Measurements from ENCODE around the gene PITPNM1.

Gene PITPNM1

GRCh38 chr11:67542169-67542568 lies 37.0 kb upstream of the PITPNM1 start:
- H3K9me3 ChIP-seq (ENCODE audit: low read depth, low read length) = no peaks in the 10 kb centered on the region
- H3K4me3 ChIP-seq = no peak overlapping the region
- no peak overlapping the region for H3K27ac ChIP-seq
- no peak for DNase-seq (ENCODE audit: low read depth, low spot score)
- no peaks in the 10 kb centered on the region for H3K36me3 ChIP-seq (ENCODE audit: insufficient read depth, low read length)
- no peak overlapping the region for H3K9ac ChIP-seq (ENCODE audit: insufficient read length)
- TF ChIP-seq POLR2AphosphoS5 (IDR thresholded peaks at IDR 0.05; ENCODE audit: borderline replicate concordance, low read depth, low read length) (no peak), EZH2 (IDR thresholded peaks at IDR 0.05) (no peak), FOXP2 (optimal IDR thresholded peaks at IDR 0.05; ENCODE audit: control extremely low read depth, extremely low read length, insufficient read depth) (no peak)

- Histone ChIP-seq H3K27ac (no peak overlapping the region), H3K9me3 (ENCODE audit: low read depth, low read length) (no peaks in the 10 kb centered on the region), H3K9ac (ENCODE audit: insufficient read length) (no peak overlapping the region), H3K4me3 (no peak overlapping the region), H3K36me3 (ENCODE audit: insufficient read depth, low read length) (no peaks in the 10 kb centered on the region)
- no peak for DNase-seq (ENCODE audit: low read depth, low spot score)
- TF ChIP-seq POLR2AphosphoS5 (IDR thresholded peaks at IDR 0.05; ENCODE audit: borderline replicate concordance, low read depth, low read length) (no peak), FOXP2 (optimal IDR thresholded peaks at IDR 0.05; ENCODE audit: control extremely low read depth, extremely low read length, insufficient read depth) (no peak), EZH2 (IDR thresholded peaks at IDR 0.05) (no peak)
These were observed 36.0 kb upstream of the PITPNM1 start for GRCh38 chr11:67541198-67541597.

- TF ChIP-seq POLR2AphosphoS5 (IDR thresholded peaks at IDR 0.05; ENCODE audit: borderline replicate concordance, low read depth, low read length) (no peak), FOXP2 (optimal IDR thresholded peaks at IDR 0.05; ENCODE audit: control extremely low read depth, extremely low read length, insufficient read depth) (no peak), EZH2 (IDR thresholded peaks at IDR 0.05) (no peak)
- Histone ChIP-seq H3K36me3 (ENCODE audit: insufficient read depth, low read length) (no peaks in the 10 kb centered on the region), H3K27ac (no peak overlapping the region), H3K4me3 (no peak overlapping the region), H3K9me3 (ENCODE audit: low read depth, low read length) (no peaks in the 10 kb centered on the region; the same call in 1 of the 2 replicates), H3K9ac (ENCODE audit: insufficient read length) (no peak overlapping the region)
- no peak for DNase-seq (ENCODE audit: low read depth, low spot score)
These were observed 34.4 kb upstream of the PITPNM1 start for GRCh38 chr11:67539550-67539949.

GRCh38 chr11:67538823-67539505 lies 33.8 kb upstream of the PITPNM1 start:
- Histone ChIP-seq H3K9me3 (ENCODE audit: low read depth, low read length) (peaks cover 4% of the 10 kb centered on the region; the same call in 1 of the 2 replicates), H3K27ac (no peak overlapping the region), H3K4me3 (no peak overlapping the region), H3K36me3 (ENCODE audit: insufficient read depth, low read length) (no peaks in the 10 kb centered on the region), H3K9ac (ENCODE audit: insufficient read length) (no peak overlapping the region)
- TF ChIP-seq EZH2 (IDR thresholded peaks at IDR 0.05) = no peak
- no peak for TF ChIP-seq POLR2AphosphoS5 (IDR thresholded peaks at IDR 0.05; ENCODE audit: borderline replicate concordance, low read depth, low read length)
- TF ChIP-seq FOXP2 (optimal IDR thresholded peaks at IDR 0.05; ENCODE audit: control extremely low read depth, extremely low read length, insufficient read depth) = no peak
- no peak for DNase-seq (ENCODE audit: low read depth, low spot score)

- no peak overlapping the region for H3K9ac ChIP-seq (ENCODE audit: insufficient read length)
- DNase-seq (ENCODE audit: low read depth, low spot score) = no peak
- no peak for TF ChIP-seq POLR2AphosphoS5 (IDR thresholded peaks at IDR 0.05; ENCODE audit: borderline replicate concordance, low read depth, low read length)
- no peak for TF ChIP-seq EZH2 (IDR thresholded peaks at IDR 0.05)
- TF ChIP-seq FOXP2 (optimal IDR thresholded peaks at IDR 0.05; ENCODE audit: control extremely low read depth, extremely low read length, insufficient read depth) = no peak
- H3K27ac ChIP-seq = no peak overlapping the region
- H3K4me3 ChIP-seq = no peak overlapping the region
- H3K9me3 ChIP-seq (ENCODE audit: low read depth, low read length) = peaks cover 7% of the 10 kb centered on the region; the same call in 1 of the 2 replicates
- H3K36me3 ChIP-seq (ENCODE audit: insufficient read depth, low read length) = no peaks in the 10 kb centered on the region
These were observed 33.1 kb upstream of the PITPNM1 start for GRCh38 chr11:67538306-67538705.

GRCh38 chr11:67535561-67535960 lies 30.4 kb upstream of the PITPNM1 start:
- TF ChIP-seq EZH2 (IDR thresholded peaks at IDR 0.05) (no peak), POLR2AphosphoS5 (IDR thresholded peaks at IDR 0.05; ENCODE audit: borderline replicate concordance, low read depth, low read length) (no peak), FOXP2 (optimal IDR thresholded peaks at IDR 0.05; ENCODE audit: control extremely low read depth, extremely low read length, insufficient read depth) (no peak)
- peaks cover 7% of the 10 kb centered on the region; the same call in 1 of the 2 replicates for H3K9me3 ChIP-seq (ENCODE audit: low read depth, low read length)
- DNase-seq (ENCODE audit: low read depth, low spot score) = no peak

GRCh38 chr11:67534070-67534679 lies 29.0 kb upstream of the PITPNM1 start:
- H3K4me3 ChIP-seq = no peak overlapping the region

More at GRCh38 chr11:67535561-67535960, 30.4 kb upstream of the PITPNM1 start:
- Histone ChIP-seq H3K36me3 (ENCODE audit: insufficient read depth, low read length) (no peaks in the 10 kb centered on the region), H3K27ac (no peak overlapping the region), H3K9ac (ENCODE audit: insufficient read length) (no peak overlapping the region), H3K4me3 (no peak overlapping the region)

GRCh38 chr11:67532889-67533288 lies 27.7 kb upstream of the PITPNM1 start:
- DNase-seq (ENCODE audit: low read depth, low spot score) = no peak
- Histone ChIP-seq H3K4me3 (no peak overlapping the region), H3K9me3 (ENCODE audit: low read depth, low read length) (peaks cover 7% of the 10 kb centered on the region; the same call in 1 of the 2 replicates), H3K9ac (ENCODE audit: insufficient read length) (no peak overlapping the region), H3K36me3 (ENCODE audit: insufficient read depth, low read length) (no peaks in the 10 kb centered on the region), H3K27ac (no peak overlapping the region)
- no peak for TF ChIP-seq POLR2AphosphoS5 (IDR thresholded peaks at IDR 0.05; ENCODE audit: borderline replicate concordance, low read depth, low read length)
- TF ChIP-seq EZH2 (IDR thresholded peaks at IDR 0.05) = no peak
- no peak for TF ChIP-seq FOXP2 (optimal IDR thresholded peaks at IDR 0.05; ENCODE audit: control extremely low read depth, extremely low read length, insufficient read depth)

More at GRCh38 chr11:67534070-67534679, 29.0 kb upstream of the PITPNM1 start:
- peaks cover 7% of the 10 kb centered on the region; the same call in 1 of the 2 replicates for H3K9me3 ChIP-seq (ENCODE audit: low read depth, low read length)
- H3K9ac ChIP-seq (ENCODE audit: insufficient read length) = no peak overlapping the region
- H3K27ac ChIP-seq = no peak overlapping the region
- no peaks in the 10 kb centered on the region for H3K36me3 ChIP-seq (ENCODE audit: insufficient read depth, low read length)
- DNase-seq (ENCODE audit: low read depth, low spot score) = no peak
- TF ChIP-seq EZH2 (IDR thresholded peaks at IDR 0.05) = no peak

Measured in SK-N-MC (cell line).